Suprapubic skin (tissue), 4 donors: Measurements from ENCODE around the gene RBPJL. TPM values are rescaled to one million over a fixed set of nuclear protein-coding genes. Genes with fewer than 3 reads are reported as not detected.
"Not testable (repeated sequence)": the region's sequence is repeated elsewhere in the genome, so short reads cannot be mapped to it uniquely, and the experiment has no call there.

ENCODE experiments used
- DNase-seq, 2 donors: peaks; one replicate each; pipeline ENCODE4 v3.0.0-alpha.2; 2019; ENCODE audit warnings: low spot score in 2 of 2
- H3K27ac ChIP-seq: fragments of 200-600 bp; sonication (generic); one replicate; pipeline ENCODE4 v1.5.1; 2019
- H3K27me3 ChIP-seq: fragments of 200-600 bp; sonication (generic); one replicate; pipeline ENCODE4 v1.5.1; 2019
- H3K36me3 ChIP-seq: fragments of 200-600 bp; sonication (generic); one replicate; pipeline ENCODE4 v1.5.1; 2019
- H3K4me1 ChIP-seq: fragments of 200-600 bp; sonication (generic); one replicate; pipeline ENCODE4 v1.5.1; 2019
- H3K4me3 ChIP-seq: fragments of 200-600 bp; sonication (generic); one replicate; pipeline ENCODE4 v1.5.1; 2019; ENCODE audit warnings: mild to moderate bottlenecking
- H3K9me3 ChIP-seq: fragments of 200-600 bp; sonication (generic); one replicate; pipeline ENCODE4 v1.5.1; 2019
- EP300 ChIP-seq: sonication (generic); formaldehyde crosslinking; IDR thresholded peaks from one replicate; pipeline ENCODE4 v1.6.1; 2017; ENCODE audit warnings: antibody characterized with exemption
- POLR2A ChIP-seq, 2 donors: fragments of 450-650 bp; IDR thresholded peaks; one replicate each; pipeline ENCODE4 v1.6.1; 2017; ENCODE audit warnings: antibody characterized with exemption in 2 of 2, mild to moderate bottlenecking in 2 of 2, moderate library complexity in 2 of 2
- POLR2AphosphoS5 ChIP-seq, 3 donors: sonication (generic); formaldehyde crosslinking; IDR thresholded peaks; one replicate each; pipeline ENCODE4 v1.6.1; 2017; ENCODE audit warnings: antibody characterized with exemption in 3 of 3
- WGBS: methylation state at CpG from one replicate; pipeline ENCODE4 v1.1.5; 2018; 5-methylcytosine and 5-hydroxymethylcytosine counted together
- total RNA-seq, 4 donors: library from RNA; depleted of rRNA; stranded (reverse); fragments of >200 nt; gene quantifications; one replicate each; pipeline ENCODE4 v1.1.0, GENCODE V29; 2016
- TF ChIP-seq, protein P1 (sequence below), 2 donors: fragments of 200-600 bp in 1 of 2; fragments of 450-650 bp in 1 of 2; sonication (generic) in 1 of 2; IDR thresholded peaks; one replicate each; pipeline ENCODE4 v1.5.1; 2016 to 2019; ENCODE audit warnings: antibody characterized with exemption in 2 of 2, mild to moderate bottlenecking in 1 of 2, moderate library complexity in 1 of 2

RBPJL gene
- total RNA-seq, 4 donors from 2014 or later = not detected

DNA sequence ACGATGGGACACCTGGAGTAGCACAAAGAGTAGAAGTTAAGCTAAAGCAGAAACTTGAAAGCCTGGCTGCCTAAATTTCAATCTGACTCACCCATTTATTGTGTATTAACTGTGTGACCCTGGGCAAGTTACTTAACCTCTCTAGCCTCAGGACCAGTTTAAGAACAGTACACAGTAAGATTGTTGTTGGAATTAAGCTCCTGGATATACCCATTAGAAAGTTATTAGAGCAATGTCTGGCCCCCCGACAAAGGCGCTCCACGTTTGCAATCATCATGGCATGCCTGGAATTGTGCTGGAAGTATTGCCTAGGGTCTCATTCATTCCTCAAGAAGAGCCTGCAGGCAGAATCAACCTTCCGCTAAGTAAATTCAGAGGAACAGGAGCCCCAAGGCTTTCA lies 40.2 kb downstream of the RBPJL start:
- WGBS = 42% methylated on average over 5 of the region's 5 CpGs
- Histone ChIP-seq H3K36me3 (no peaks in the 10 kb centered on the region), H3K4me1 (peaks cover 62% of the 10 kb centered on the region), H3K9me3 (no peaks in the 10 kb centered on the region), H3K4me3 (peak overlapping the region; percentile 75), H3K27me3 (no peaks in the 10 kb centered on the region), H3K27ac (peak overlapping the region; percentile 94)
- DNase-seq = no peak
- TF ChIP-seq POLR2A (IDR thresholded peaks at IDR 0.05) (no peak), POLR2AphosphoS5 (IDR thresholded peaks at IDR 0.05) (no peak), EP300 (no peak)
- TF ChIP-seq, protein P1, sequence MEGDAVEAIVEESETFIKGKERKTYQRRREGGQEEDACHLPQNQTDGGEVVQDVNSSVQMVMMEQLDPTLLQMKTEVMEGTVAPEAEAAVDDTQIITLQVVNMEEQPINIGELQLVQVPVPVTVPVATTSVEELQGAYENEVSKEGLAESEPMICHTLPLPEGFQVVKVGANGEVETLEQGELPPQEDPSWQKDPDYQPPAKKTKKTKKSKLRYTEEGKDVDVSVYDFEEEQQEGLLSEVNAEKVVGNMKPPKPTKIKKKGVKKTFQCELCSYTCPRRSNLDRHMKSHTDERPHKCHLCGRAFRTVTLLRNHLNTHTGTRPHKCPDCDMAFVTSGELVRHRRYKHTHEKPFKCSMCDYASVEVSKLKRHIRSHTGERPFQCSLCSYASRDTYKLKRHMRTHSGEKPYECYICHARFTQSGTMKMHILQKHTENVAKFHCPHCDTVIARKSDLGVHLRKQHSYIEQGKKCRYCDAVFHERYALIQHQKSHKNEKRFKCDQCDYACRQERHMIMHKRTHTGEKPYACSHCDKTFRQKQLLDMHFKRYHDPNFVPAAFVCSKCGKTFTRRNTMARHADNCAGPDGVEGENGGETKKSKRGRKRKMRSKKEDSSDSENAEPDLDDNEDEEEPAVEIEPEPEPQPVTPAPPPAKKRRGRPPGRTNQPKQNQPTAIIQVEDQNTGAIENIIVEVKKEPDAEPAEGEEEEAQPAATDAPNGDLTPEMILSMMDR (IDR thresholded peaks at IDR 0.05) = no peak

DNA sequence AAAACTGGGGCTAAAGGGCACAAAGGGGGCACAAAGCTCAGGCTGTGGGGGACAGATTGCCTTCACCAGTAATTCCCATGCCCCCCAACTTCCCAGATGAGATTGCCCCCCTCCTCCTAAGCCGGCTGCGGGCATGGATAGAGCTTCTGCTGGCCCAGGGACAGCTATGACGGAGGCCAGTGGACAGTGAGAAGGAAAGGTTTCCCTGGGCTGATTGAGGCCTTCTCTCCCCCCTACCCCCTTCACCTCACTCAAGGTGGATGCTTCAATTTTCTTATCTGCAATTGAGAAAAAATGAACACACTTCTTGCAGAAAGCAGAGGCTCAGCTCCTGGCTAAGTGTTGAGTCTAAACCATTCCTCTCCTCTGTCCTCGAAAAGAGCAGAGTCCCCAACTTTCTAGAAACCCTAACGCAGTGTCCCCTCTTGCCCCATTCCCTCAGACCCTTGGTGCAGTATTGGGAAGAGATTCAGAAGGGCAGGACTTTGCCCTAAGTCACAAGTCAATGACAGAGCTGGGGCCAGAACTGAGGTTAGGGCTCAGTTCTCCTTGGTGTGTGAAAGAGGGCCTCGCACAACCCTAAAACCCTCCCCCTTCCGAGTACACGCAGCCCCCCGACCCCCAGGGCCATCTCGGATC lies 40.8 kb downstream of the RBPJL start:
- no peaks in the 10 kb centered on the region for H3K27me3 ChIP-seq
- H3K27ac ChIP-seq = peak overlapping the region; percentile 94
- TF ChIP-seq POLR2A (IDR thresholded peaks at IDR 0.05) = no peak
- no peaks in the 10 kb centered on the region for H3K36me3 ChIP-seq
- peak overlapping the region; percentile 75 for H3K4me3 ChIP-seq
- 19% methylated on average over 6 of the region's 10 CpGs for WGBS
- no peaks in the 10 kb centered on the region for H3K9me3 ChIP-seq
- DNase-seq = no peak
- H3K4me1 ChIP-seq = peaks cover 57% of the 10 kb centered on the region

DNA sequence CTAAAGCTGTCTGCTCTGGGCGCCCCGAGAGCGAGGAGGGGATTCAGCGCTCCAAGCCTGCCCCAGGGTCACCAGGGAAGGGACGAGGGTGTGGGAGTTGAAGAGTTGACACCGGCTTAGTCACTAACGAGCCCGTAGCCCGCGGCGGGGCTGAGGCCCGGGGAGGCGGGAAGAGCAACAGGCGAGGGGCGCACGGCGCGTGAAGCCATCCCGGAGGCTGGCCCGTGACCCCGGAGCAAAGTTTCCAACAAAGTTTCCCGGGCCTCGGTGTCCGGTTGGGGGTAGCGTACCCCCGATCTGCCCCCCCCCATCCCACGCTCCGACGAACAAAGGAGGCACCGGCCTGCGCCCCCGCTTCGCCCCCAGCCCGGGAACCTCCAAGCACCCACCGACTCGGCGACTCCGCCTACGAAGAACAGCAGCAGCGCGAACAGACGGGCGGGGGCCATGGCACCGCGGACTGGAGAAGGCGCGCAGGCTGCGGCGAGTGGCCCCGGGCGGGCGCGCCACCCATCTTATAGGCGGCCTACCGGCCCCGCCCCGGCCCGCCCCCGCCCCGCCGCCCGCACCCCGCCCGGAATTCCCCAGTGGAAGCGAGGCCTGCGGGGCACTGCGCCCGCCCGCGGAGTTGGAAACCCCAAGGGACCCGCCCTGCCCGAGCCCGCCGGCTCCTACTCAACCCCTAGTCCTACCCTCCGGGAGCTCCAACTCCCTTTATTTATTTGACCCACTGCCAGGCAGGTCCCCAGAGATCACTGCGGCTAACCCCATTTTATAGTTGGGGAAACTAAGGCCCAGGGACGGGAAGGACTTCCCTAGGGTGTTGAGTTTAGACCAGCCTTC lies 41.5 kb downstream of the RBPJL start, which contains the start of gene SDC4:
TSS of gene SDC4 (minus strand) at position 489 of the 843 bp plus-strand sequence. CDS start at position 449, 40 bp downstream.
- Histone ChIP-seq H3K27me3 (no peaks in the 10 kb centered on the region), H3K36me3 (no peaks in the 10 kb centered on the region), H3K9me3 (no peaks in the 10 kb centered on the region), H3K4me1 (peaks cover 49% of the 10 kb centered on the region), H3K27ac (peak within 1 kb of the TSS; percentile 94), H3K4me3 (peak within 1 kb of the TSS; percentile 75)
- peak; percentile 83 to 84 for DNase-seq
- TF ChIP-seq POLR2A (IDR thresholded peaks at IDR 0.05) (peak; percentile 76 to 87), POLR2AphosphoS5 (IDR thresholded peaks at IDR 0.05) (peak; percentile 88 to 90 (median 89)), EP300 (no peak)
- 2% methylated on average over 6 of the region's 77 CpGs for WGBS

DNA sequence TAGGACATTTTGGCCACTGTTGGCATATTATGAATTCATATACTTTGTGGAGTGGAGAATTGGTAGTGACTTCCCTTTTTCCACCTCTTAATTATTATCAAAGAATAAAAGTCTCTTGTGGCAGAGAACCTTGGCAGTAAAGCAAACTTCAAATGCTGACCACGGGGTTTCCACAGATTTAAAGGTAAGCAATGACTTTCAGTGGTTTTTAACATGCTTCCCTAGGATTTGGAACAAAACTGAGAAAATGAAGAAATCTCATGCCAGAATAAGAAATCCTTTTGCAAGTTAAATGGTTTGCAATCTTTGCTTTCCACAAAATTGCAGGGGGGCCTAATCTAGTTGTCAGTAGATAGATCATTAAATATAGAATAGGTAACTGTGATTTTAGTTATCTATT lies 43.6 kb downstream of the RBPJL start:
- H3K4me3 ChIP-seq = no peak overlapping the region
- peaks cover 35% of the 10 kb centered on the region for H3K4me1 ChIP-seq
- WGBS = 76% methylated on average over 1 of the region's 1 CpG
- no peaks in the 10 kb centered on the region for H3K27me3 ChIP-seq
- no peaks in the 10 kb centered on the region for H3K9me3 ChIP-seq
- H3K27ac ChIP-seq = no peak overlapping the region
- no peaks in the 10 kb centered on the region for H3K36me3 ChIP-seq
- TF ChIP-seq POLR2A (IDR thresholded peaks at IDR 0.05) = no peak
- TF ChIP-seq EP300 = no peak
- TF ChIP-seq, protein P1 (IDR thresholded peaks at IDR 0.05) = no peak
- TF ChIP-seq POLR2AphosphoS5 (IDR thresholded peaks at IDR 0.05) = no peak
- no peak for DNase-seq

DNA sequence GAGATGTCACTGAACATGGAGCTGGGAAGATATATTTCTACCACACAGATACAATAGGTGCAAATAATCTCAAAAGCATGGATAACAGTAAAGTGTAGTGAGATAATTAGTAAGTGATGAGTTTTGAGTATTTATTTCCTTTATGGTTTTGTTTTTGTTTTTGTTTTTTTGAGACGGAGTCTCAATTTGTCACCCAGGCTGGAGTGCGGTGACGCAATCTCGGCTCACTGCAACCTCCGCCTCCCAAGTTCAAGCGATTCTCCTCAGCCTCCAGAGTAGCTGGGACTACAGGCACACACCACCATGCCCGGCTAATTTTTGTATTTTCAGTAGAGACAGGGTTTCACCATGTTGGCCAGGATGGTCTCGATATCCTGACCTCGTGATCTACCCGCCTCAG lies 44.2 kb downstream of the RBPJL start:
- DNase-seq, H3K27ac ChIP-seq, H3K4me3 ChIP-seq, H3K36me3 ChIP-seq, H3K27me3 ChIP-seq, H3K9me3 ChIP-seq: not testable (repeated sequence)
- WGBS = 97% methylated on average over 10 of the region's 10 CpGs
- peaks cover 32% of the 10 kb centered on the region for H3K4me1 ChIP-seq

DNA sequence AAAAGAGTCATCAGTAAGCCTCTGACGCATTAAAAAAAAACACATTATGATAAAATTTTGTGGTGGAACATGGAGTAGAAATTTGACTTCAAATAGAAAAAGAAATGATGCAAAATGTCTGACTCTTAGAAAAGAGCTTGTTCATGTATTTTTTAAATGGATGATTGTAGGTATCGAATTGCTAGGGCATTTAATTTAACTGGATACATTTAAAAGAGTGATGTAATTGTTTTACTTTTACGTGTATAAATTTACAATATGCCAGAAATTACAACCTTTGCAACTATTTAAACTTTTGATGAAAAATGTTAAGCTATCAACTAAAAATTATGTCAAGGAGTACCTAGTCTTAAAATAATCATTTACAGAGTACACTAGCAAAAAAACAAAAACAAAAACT lies 46.1 kb downstream of the RBPJL start:
- WGBS = 84% methylated on average over 3 of the region's 3 CpGs
- Histone ChIP-seq H3K27ac (no peak overlapping the region), H3K27me3 (no peaks in the 10 kb centered on the region), H3K9me3 (no peaks in the 10 kb centered on the region), H3K36me3 (no peaks in the 10 kb centered on the region), H3K4me1 (peaks cover 17% of the 10 kb centered on the region), H3K4me3 (no peak overlapping the region)
- no peak for DNase-seq
- no peak for TF ChIP-seq POLR2A (IDR thresholded peaks at IDR 0.05)
- TF ChIP-seq, protein P1 (IDR thresholded peaks at IDR 0.05) = no peak
